ENCODE measurements around the gene PTPN3. TPM values are rescaled to one million over a fixed set of nuclear protein-coding genes. Genes with fewer than 3 reads are reported as not detected.

PTPN3 gene
- total RNA-seq, 2 donors from 2014 or later: 6.8 to 8.5 TPM

GRCh38 chr9:109440117-109440515, 58.0 kb downstream of the PTPN3 start:
- intact Hi-C loops (cut with DNase I): loop anchor here (5.0 kb wide), 2 partner anchors 77 to 82 kb away; no protein-coding TSS in a partner anchor
- no peak for DNase-seq
- ATAC-seq: peak in 1 of 2 donors; percentile 30

GRCh38 chr9:109439378-109440116, 58.6 kb downstream of the PTPN3 start:
- ATAC-seq (no peak), DNase-seq (no peak)
- intact Hi-C loops (cut with DNase I): loop anchor here (5.0 kb wide), 2 partner anchors 78 to 83 kb away; no protein-coding TSS in a partner anchor

GRCh38 chr9:109437286-109437685, 60.8 kb downstream of the PTPN3 start:
- intact Hi-C loops (cut with DNase I): no loop called here
- ATAC-seq (peak in 1 of 2 donors; percentile 61), DNase-seq (no peak)

GRCh38 chr9:109436071-109436470, 62.0 kb downstream of the PTPN3 start:
- intact Hi-C loops (cut with DNase I): no loop called here
- no peak for DNase-seq
- no peak for ATAC-seq

GRCh38 chr9:109433476-109433875, 64.6 kb downstream of the PTPN3 start:
- DNase-seq: no peak
- intact Hi-C loops (cut with DNase I): no loop called here

GRCh38 chr9:109430231-109430630, 67.9 kb downstream of the PTPN3 start:
- ATAC-seq: no peak
- intact Hi-C loops (cut with DNase I): no loop called here
- DNase-seq: no peak

More at GRCh38 chr9:109433476-109433875, 64.6 kb downstream of the PTPN3 start:
- ATAC-seq: no peak

GRCh38 chr9:109428854-109429253, 69.3 kb downstream of the PTPN3 start:
- DNase-seq: no peak
- intact Hi-C loops (cut with DNase I): no loop called here
- peak; percentile 76 to 79 for ATAC-seq

GRCh38 chr9:109427886-109428285, 70.2 kb downstream of the PTPN3 start:
- no peak for DNase-seq
- ATAC-seq: no peak
- intact Hi-C loops (cut with DNase I): no loop called here

GRCh38 chr9:109426626-109427402, 71.3 kb downstream of the PTPN3 start:
- intact Hi-C loops (cut with DNase I): no loop called here
- no peak for DNase-seq
- no peak for ATAC-seq

GRCh38 chr9:109424618-109425017, 73.5 kb downstream of the PTPN3 start:
- intact Hi-C loops (cut with DNase I): no loop called here

GRCh38 chr9:109423877-109424276, 74.2 kb downstream of the PTPN3 start:
- no peak for ATAC-seq
- no peak for DNase-seq
- intact Hi-C loops (cut with DNase I): no loop called here

More at GRCh38 chr9:109424618-109425017, 73.5 kb downstream of the PTPN3 start:
- no peak for DNase-seq
- ATAC-seq: no peak

GRCh38 chr9:109422641-109423040, 75.5 kb downstream of the PTPN3 start:
- ATAC-seq (no peak), DNase-seq (no peak)
- intact Hi-C loops (cut with DNase I): no loop called here

- ATAC-seq (peak; percentile 54 to 62), DNase-seq (no peak)
- intact Hi-C loops (cut with DNase I): no loop called here
Observed at GRCh38 chr9:109421026-109421970, 76.8 kb downstream of the PTPN3 start.

- DNase-seq (no peak), ATAC-seq (no peak)
- intact Hi-C loops (cut with DNase I): no loop called here
Observed at GRCh38 chr9:109419531-109419930, 78.6 kb downstream of the PTPN3 start.

- ATAC-seq (no peak), DNase-seq (no peak)
- intact Hi-C loops (cut with DNase I): no loop called here
Observed at GRCh38 chr9:109418827-109419226, 79.3 kb downstream of the PTPN3 start.

- DNase-seq (no peak), ATAC-seq (no peak)
- intact Hi-C loops (cut with DNase I): no loop called here
Observed at GRCh38 chr9:109417585-109418544, 80.2 kb downstream of the PTPN3 start.

GRCh38 chr9:109417054-109417453, 81.1 kb downstream of the PTPN3 start:
- intact Hi-C loops (cut with DNase I): no loop called here
- DNase-seq (no peak), ATAC-seq (no peak)

GRCh38 chr9:109416135-109416706, 81.9 kb downstream of the PTPN3 start:
- ATAC-seq: no peak
- intact Hi-C loops (cut with DNase I): no loop called here
- DNase-seq: no peak
